ENCODE results near the gene PFKFB4. TPM values are rescaled to one million over a fixed set of nuclear protein-coding genes. Genes with fewer than 3 reads are reported as not detected.
A peak's percentile ranks its signal among the peaks of the same experiment; 100 is the strongest.

PFKFB4 gene
- total and polyA plus RNA-seq, 2 of the 8 experiments (the other 6 are each of a cell fraction or from before 2014, with no cell fraction given): 10.7 to 20.1 TPM

- no peak overlapping the region for H2BK12ac ChIP-seq (ENCODE audit: low read depth, low read length)
- POLR2A ChIA-PET (ENCODE audit: partially characterized antibody): no interaction called here
- CTCF ChIA-PET (ENCODE audit: partially characterized antibody): interaction anchor here (0.8 to 1.0 kb wide), 3 partner anchors 11 to 21 kb away, joined by 3 read pairs; no protein-coding TSS in a partner anchor
- TF ChIP-seq ZNF274 (IDR thresholded peaks at IDR 0.05; ENCODE audit: borderline replicate concordance, extremely low read depth, low read length) (no peak), SAP30 (IDR thresholded peaks at IDR 0.05; ENCODE audit: insufficient read depth, insufficient replicate concordance, low read length) (no peak), GABPA (IDR thresholded peaks at IDR 0.05; ENCODE audit: borderline replicate concordance, insufficient read depth, low read length) (no peak), TBP (IDR thresholded peaks at IDR 0.05; ENCODE audit: low read depth, low read length) (no peak), TAF1 (IDR thresholded peaks at IDR 0.05; ENCODE audit: low read depth, low read length) (no peak), SP2 (IDR thresholded peaks at IDR 0.05; ENCODE audit: low read length) (no peak), POU5F1 (IDR thresholded peaks at IDR 0.05; ENCODE audit: low read depth, low read length) (no peak), JUN (IDR thresholded peaks at IDR 0.05; ENCODE audit: low read depth, low read length) (no peak), SRF (IDR thresholded peaks at IDR 0.05; ENCODE audit: low read depth, low read length) (no peak), POLR2AphosphoS5 (IDR thresholded peaks at IDR 0.05; ENCODE audit: low read depth, low read length) (no peak), CBX5 (IDR thresholded peaks at IDR 0.05; ENCODE audit: low read depth, low read length) (no peak), NANOG (IDR thresholded peaks at IDR 0.05; ENCODE audit: insufficient read depth, low read depth, low read length, poor library complexity, severe bottlenecking) (no peak), EP300 (IDR thresholded peaks at IDR 0.05; ENCODE audit: borderline replicate concordance in 1 of 2, low read depth in 2 of 2, low read length in 2 of 2) (no peak)
These were observed 13.3 kb upstream of the PFKFB4 start for GRCh38 chr3:48569808-48570450.

More at GRCh38 chr3:48569808-48570450, 13.3 kb upstream of the PFKFB4 start:
- H3K4me1 ChIP-seq (replicated peaks in 1 of 4; ENCODE audit: control insufficient read depth in 3 of 4, insufficient read depth in 4 of 4, low read length in 3 of 4): no peaks in the 10 kb centered on the region
- 96% methylated on average over 16 of the region's 18 CpGs; no CpG with 5 or more reads in 1 of the 2 experiments for WGBS, 2 experiments (ENCODE audit: extremely low coverage in 1 of 2, insufficient coverage in 1 of 2, insufficient read length in 1 of 2, insufficient replicate concordance in 2 of 2, low coverage in 1 of 2, low lambda C conversion rate in 2 of 2, missing lambda C conversion rate in 1 of 2)
- H3K4me3 ChIP-seq (ENCODE audit: extremely low read depth in 1 of 4, insufficient read depth in 2 of 4, low read depth in 3 of 4, low read length in 4 of 4): no peak overlapping the region
- H4K91ac ChIP-seq (replicated peaks; ENCODE audit: insufficient read length, low read length): no peak overlapping the region
- DNase-seq (ENCODE audit: low read depth in 1 of 2, low spot score in 2 of 2) (no peak), FAIRE-seq (no peak)
- H3K4ac ChIP-seq (replicated peaks; ENCODE audit: insufficient read length, low read depth, low read length): no peak overlapping the region
- no peaks in the 10 kb centered on the region for H3K79me1 ChIP-seq (ENCODE audit: low read depth, low read length)
- H3K23me2 ChIP-seq (ENCODE audit: low read depth, low read length): peaks cover 2% of the 10 kb centered on the region; the same call in 1 of the 2 replicates
- H3K27ac ChIP-seq (ENCODE audit: low read depth, low read length): no peak overlapping the region
- no peak overlapping the region for H3K18ac ChIP-seq (ENCODE audit: extremely low read depth, low read length)
- peaks cover 0 to 4% of the 10 kb centered on the region in 2 experiments for H4K20me1 ChIP-seq (replicated peaks in 1 of 2; ENCODE audit: control insufficient read depth in 1 of 2, insufficient read depth in 2 of 2, low read length in 2 of 2)
- no peak overlapping the region for H3K14ac ChIP-seq (ENCODE audit: insufficient read length)
- H3K23ac ChIP-seq (ENCODE audit: insufficient read length): no peak overlapping the region
- no peak overlapping the region for H2BK15ac ChIP-seq (ENCODE audit: low read length)
- no peaks in the 10 kb centered on the region for H3K79me2 ChIP-seq (ENCODE audit: control insufficient read depth in 1 of 2, insufficient read depth in 2 of 2, low read length in 2 of 2)
- no peak overlapping the region for H4K5ac ChIP-seq (ENCODE audit: insufficient read length, low read depth, low read length)
- no peak overlapping the region for H2BK20ac ChIP-seq (ENCODE audit: low read length)
- no peak overlapping the region for H2BK5ac ChIP-seq (ENCODE audit: low read depth, low read length)
- H3K27me3 ChIP-seq (replicated peaks in 1 of 4; ENCODE audit: control insufficient read depth in 3 of 4, extremely low read depth in 1 of 4, insufficient read depth in 3 of 4, low read length in 3 of 4): no peaks in the 10 kb centered on the region; a peak in 1 of 7 replicates
- H3K9me3 ChIP-seq (ENCODE audit: insufficient read depth in 2 of 2, low read depth in 1 of 2, low read length in 1 of 2): no peaks in the 10 kb centered on the region
- H4K8ac ChIP-seq (ENCODE audit: extremely low read depth, insufficient read depth, low read length): peak overlapping the region; percentile 21; the same call in 1 of the 2 replicates
- H2AFZ ChIP-seq (ENCODE audit: low read length): no peak overlapping the region
- no peak overlapping the region for H3K9ac ChIP-seq (replicated peaks in 1 of 4; ENCODE audit: extremely low read depth in 1 of 4, low read depth in 3 of 4, low read length in 3 of 4)
- H3K56ac ChIP-seq (replicated peaks; ENCODE audit: insufficient read length, low read depth, low read length): no peak overlapping the region
- H3K4me2 ChIP-seq (ENCODE audit: insufficient read depth in 1 of 2, low read depth in 2 of 2, low read length in 2 of 2): no peak overlapping the region
- no peaks in the 10 kb centered on the region for H3K36me3 ChIP-seq (ENCODE audit: control insufficient read depth in 2 of 4, insufficient read depth in 4 of 4, low read length in 3 of 4)
- no peak overlapping the region for H2BK120ac ChIP-seq (replicated peaks; ENCODE audit: low read depth, low read length)
- H2AK5ac ChIP-seq (ENCODE audit: low read depth, low read length): no peak overlapping the region

All from H1 (cell line).